NB4 (cell line): Measurements from ENCODE around the gene SORT1.

Experiments
- CTCF ChIP-seq: IDR thresholded peaks from one replicate; pipeline ENCODE4 v1.5.1; 2012; ENCODE audit warnings: low read depth, low read length
- MAX ChIP-seq: IDR thresholded peaks from 2 replicates; pipeline ENCODE4 v1.6.1; 2011; ENCODE audit warnings: low read depth, low read length
- MYC ChIP-seq: IDR thresholded peaks from 2 replicates; pipeline ENCODE4 v1.6.1; 2011; ENCODE audit warnings: low read depth, low read length
- POLR2A ChIP-seq: IDR thresholded peaks from 2 replicates; pipeline ENCODE4 v1.6.1; 2011; ENCODE audit warnings: mild to moderate bottlenecking; ENCODE audit not compliant: insufficient read length; ENCODE audit errors: extremely low read depth

- TF ChIP-seq POLR2A, result no peak
- no peak for TF ChIP-seq CTCF
- TF ChIP-seq MAX, result no peak
- no peak for TF ChIP-seq MYC
Measured at GRCh38 chr1:109274533-109275476, 122.9 kb downstream of the SORT1 start.
